Gastroesophageal sphincter (tissue), 3 donors: Measurements from ENCODE around the gene PEX6.

Experiments used
- CTCF ChIP-seq, 4 experiments: fragments of 200-600 bp in 2 of 4; fragments of 450-650 bp in 2 of 4; sonication (generic) in 1 of 4; IDR thresholded peaks; one replicate each; pipeline ENCODE4 v1.5.1; 2017 to 2019; ENCODE audit warnings: antibody characterized with exemption in 4 of 4, mild to moderate bottlenecking in 2 of 4, moderate library complexity in 2 of 4
- POLR2A ChIP-seq, 2 donors: fragments of 450-650 bp; IDR thresholded peaks; one replicate each; pipeline ENCODE4 v1.6.1; 2017; ENCODE audit warnings: antibody characterized with exemption in 2 of 2, mild to moderate bottlenecking in 2 of 2, moderate library complexity in 1 of 2
- POLR2AphosphoS5 ChIP-seq: sonication (generic); formaldehyde crosslinking; IDR thresholded peaks from one replicate; pipeline ENCODE4 v1.6.1; 2017; ENCODE audit warnings: antibody characterized with exemption

DNA sequence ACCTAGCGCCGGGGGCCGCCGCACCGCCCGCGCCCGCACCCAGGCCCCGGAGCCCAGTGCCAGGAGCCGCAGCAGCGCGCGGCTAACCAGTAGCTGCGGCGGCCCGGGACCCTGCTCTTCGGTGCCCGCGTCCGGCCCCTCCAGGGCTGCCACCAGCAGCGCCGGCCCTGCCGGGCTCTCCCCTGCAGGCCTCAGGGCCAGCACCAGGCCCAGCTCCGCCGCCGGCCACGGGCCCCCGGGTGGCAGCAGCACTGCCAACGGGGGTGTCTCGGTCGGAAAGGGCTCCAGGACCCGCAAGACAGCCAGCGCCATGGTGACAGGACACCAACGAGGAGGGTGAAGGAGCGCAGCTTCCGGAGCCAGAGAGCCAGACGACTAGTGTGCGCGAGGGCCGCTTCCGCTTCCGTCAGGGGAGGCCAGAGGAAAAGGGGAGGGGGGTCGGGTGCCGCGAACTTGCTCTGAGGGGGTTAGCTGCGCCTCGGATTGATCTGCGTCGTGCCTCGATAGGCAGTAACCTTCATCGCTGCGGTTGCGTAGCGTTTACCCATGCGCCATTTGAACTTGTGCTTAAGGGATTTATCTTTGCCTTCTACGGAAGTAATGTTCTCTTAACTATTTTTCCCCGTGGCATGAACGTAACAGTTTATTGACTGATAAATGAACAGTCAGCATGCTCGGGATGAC, at the start of gene PEX6:
- TF ChIP-seq POLR2A (IDR thresholded peaks at IDR 0.05) (peak in 1 of 2 donors; percentile 68), CTCF (IDR thresholded peaks at IDR 0.05) (peak in 1 of 4 experiments; percentile 3), POLR2AphosphoS5 (peak; percentile 52)
